GM13977 (cell line): Measurements from ENCODE around the gene THSD4.
A peak's percentile ranks its signal among the peaks of the same experiment; 100 is the strongest.

Experiments
- DNase-seq: peaks from one replicate; pipeline ENCODE4 v3.0.0; 2012; ENCODE audit warnings: low spot score
- CTCF ChIP-seq: IDR thresholded peaks from 2 replicates; pipeline ENCODE4 v1.5.1; 2012; ENCODE audit warnings: mild to moderate bottlenecking, control low read depth; ENCODE audit not compliant: insufficient read depth; ENCODE audit errors: extremely low read depth, missing control alignments
- in situ Hi-C: fragments of 300-500 bp; cut with MboI; formaldehyde crosslinking; loops from one replicate; pipeline ENCODE4 v1.12.0; 2022; ENCODE audit warnings: low sequenced_read_pairs, low pct_unique_long_range_greater_than_20kb, mixed read lengths, inconsistent platforms; ENCODE audit not compliant: unreplicated experiment

THSD4 gene

GRCh38 chr15:71730277-71731144, 615.2 kb downstream of the THSD4 start:
- in situ Hi-C loops = no loop called here
- DNase-seq = peak; percentile 72
- TF ChIP-seq CTCF = peak; percentile 83

GRCh38 chr15:71732636-71733035, 617.4 kb downstream of the THSD4 start:
- no peak for TF ChIP-seq CTCF
- in situ Hi-C loops = no loop called here
- no peak for DNase-seq

GRCh38 chr15:71733122-71733521, 617.9 kb downstream of the THSD4 start:
- no peak for DNase-seq
- in situ Hi-C loops = no loop called here
- no peak for TF ChIP-seq CTCF

- no peak for TF ChIP-seq CTCF
- no peak for DNase-seq
- in situ Hi-C loops = no loop called here
Observed at GRCh38 chr15:71734709-71735384, 619.6 kb downstream of the THSD4 start.

- in situ Hi-C loops = no loop called here
- DNase-seq = no peak
- no peak for TF ChIP-seq CTCF
Observed at GRCh38 chr15:71735385-71735757, 620.1 kb downstream of the THSD4 start.

- in situ Hi-C loops = no loop called here
- no peak for TF ChIP-seq CTCF
Observed at GRCh38 chr15:71736286-71736947, 621.1 kb downstream of the THSD4 start.

More at GRCh38 chr15:71736286-71736947, 621.1 kb downstream of the THSD4 start:
- no peak for DNase-seq
